IMR-90 (cell line): ENCODE data around the gene PLA2G2F.

Experiments used
- FOS ChIP-seq: fragments of 150-350 bp; IDR thresholded peaks from 2 replicates; pipeline ENCODE4 v1.6.1; 2016; ENCODE audit warnings: low read depth, low read length
- MAZ ChIP-seq: IDR thresholded peaks from 2 replicates; pipeline ENCODE4 v1.6.1; 2012; ENCODE audit warnings: low read depth, mild to moderate bottlenecking, low read length, improper control_type of control experiment, moderate library complexity, borderline replicate concordance
- MXI1 ChIP-seq: IDR thresholded peaks from 2 replicates; pipeline ENCODE4 v1.6.1; 2012; ENCODE audit warnings: low read depth, mild to moderate bottlenecking, low read length, moderate library complexity, borderline replicate concordance
- POLR2A ChIP-seq: IDR thresholded peaks from 2 replicates; pipeline ENCODE4 v1.6.1; 2012; ENCODE audit warnings: mild to moderate bottlenecking, low read depth, low read length
- RCOR1 ChIP-seq: IDR thresholded peaks from 2 replicates; pipeline ENCODE4 v1.6.1; 2012; ENCODE audit warnings: mild to moderate bottlenecking, low read length, improper control_type of control experiment; ENCODE audit not compliant: insufficient replicate concordance
- TF ChIP-seq, protein P1 (sequence below): conservative IDR thresholded peaks from 2 replicates; pipeline ENCODE4 v1.5.1; 2012; ENCODE audit warnings: mild to moderate bottlenecking, low read depth, low read length, improper control_type of control experiment

GRCh38 chr1:20119347-20119746 is 19.8 kb upstream of the PLA2G2F start, which contains the start of gene PLA2G2D:
- TF ChIP-seq, protein P1, sequence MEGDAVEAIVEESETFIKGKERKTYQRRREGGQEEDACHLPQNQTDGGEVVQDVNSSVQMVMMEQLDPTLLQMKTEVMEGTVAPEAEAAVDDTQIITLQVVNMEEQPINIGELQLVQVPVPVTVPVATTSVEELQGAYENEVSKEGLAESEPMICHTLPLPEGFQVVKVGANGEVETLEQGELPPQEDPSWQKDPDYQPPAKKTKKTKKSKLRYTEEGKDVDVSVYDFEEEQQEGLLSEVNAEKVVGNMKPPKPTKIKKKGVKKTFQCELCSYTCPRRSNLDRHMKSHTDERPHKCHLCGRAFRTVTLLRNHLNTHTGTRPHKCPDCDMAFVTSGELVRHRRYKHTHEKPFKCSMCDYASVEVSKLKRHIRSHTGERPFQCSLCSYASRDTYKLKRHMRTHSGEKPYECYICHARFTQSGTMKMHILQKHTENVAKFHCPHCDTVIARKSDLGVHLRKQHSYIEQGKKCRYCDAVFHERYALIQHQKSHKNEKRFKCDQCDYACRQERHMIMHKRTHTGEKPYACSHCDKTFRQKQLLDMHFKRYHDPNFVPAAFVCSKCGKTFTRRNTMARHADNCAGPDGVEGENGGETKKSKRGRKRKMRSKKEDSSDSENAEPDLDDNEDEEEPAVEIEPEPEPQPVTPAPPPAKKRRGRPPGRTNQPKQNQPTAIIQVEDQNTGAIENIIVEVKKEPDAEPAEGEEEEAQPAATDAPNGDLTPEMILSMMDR = no peak
- no peak for TF ChIP-seq RCOR1
- no peak for TF ChIP-seq MAZ
- TF ChIP-seq MXI1 = no peak
- no peak for TF ChIP-seq FOS
- no peak for TF ChIP-seq POLR2A
